WI38 (cell line): ENCODE results near the gene SUGT1.
A peak's percentile ranks its signal among the peaks of the same experiment; 100 is the strongest.
"Not testable (repeated sequence)": the region's sequence is repeated elsewhere in the genome, so short reads cannot be mapped to it uniquely, and the experiment has no call there.

ENCODE experiments used
- H3K4me3 ChIP-seq: 2 replicates; pipeline ENCODE4 v1.5.1; 2011; ENCODE audit warnings: low read depth, mild to moderate bottlenecking, control low read depth, low read length
- TF ChIP-seq, protein P1 (sequence below): IDR thresholded peaks from 2 replicates; pipeline ENCODE4 v1.5.1; 2012; ENCODE audit warnings: low read depth, mild to moderate bottlenecking, control low read depth, low read length

Gene SUGT1

DNA sequence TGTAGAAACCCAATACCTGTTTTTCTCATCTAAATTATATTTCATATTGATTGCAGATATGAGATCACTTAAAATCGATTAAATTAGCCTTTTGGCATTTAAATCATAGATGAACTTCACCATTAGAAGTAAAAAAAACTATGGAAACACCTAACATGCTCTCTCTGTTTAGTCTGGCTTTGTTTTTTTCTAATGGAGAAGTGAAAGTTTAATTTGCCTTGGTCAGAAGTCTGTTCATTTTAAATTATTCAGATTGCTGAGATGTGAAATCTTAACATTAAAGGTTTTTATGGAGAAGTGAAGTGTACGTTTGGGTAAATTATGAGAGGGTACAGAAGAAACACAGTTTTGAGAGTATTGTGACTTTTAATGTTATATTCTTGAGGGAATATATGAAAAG is 6.7 kb downstream of the SUGT1 start:
- TF ChIP-seq, protein P1, sequence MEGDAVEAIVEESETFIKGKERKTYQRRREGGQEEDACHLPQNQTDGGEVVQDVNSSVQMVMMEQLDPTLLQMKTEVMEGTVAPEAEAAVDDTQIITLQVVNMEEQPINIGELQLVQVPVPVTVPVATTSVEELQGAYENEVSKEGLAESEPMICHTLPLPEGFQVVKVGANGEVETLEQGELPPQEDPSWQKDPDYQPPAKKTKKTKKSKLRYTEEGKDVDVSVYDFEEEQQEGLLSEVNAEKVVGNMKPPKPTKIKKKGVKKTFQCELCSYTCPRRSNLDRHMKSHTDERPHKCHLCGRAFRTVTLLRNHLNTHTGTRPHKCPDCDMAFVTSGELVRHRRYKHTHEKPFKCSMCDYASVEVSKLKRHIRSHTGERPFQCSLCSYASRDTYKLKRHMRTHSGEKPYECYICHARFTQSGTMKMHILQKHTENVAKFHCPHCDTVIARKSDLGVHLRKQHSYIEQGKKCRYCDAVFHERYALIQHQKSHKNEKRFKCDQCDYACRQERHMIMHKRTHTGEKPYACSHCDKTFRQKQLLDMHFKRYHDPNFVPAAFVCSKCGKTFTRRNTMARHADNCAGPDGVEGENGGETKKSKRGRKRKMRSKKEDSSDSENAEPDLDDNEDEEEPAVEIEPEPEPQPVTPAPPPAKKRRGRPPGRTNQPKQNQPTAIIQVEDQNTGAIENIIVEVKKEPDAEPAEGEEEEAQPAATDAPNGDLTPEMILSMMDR = no peak
- no peak overlapping the region for H3K4me3 ChIP-seq

DNA sequence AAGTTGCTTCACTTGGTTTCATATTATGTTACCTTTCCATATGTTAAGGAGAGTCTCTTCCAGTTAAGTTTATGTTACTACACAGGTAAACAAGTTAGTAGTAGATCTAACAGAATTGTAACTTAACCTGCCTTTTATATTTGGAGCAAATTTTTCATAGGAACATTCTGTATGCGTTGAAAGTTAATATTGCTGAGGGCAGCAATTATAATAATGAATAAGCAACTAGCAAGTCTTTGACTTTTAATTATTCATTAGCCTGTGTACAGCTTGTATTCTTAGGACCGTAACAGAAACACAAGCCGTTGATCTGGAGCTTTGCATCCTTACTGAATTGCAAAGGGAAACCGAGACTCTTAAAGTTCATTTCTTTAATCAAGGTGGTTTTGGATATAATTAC is 11.6 kb downstream of the SUGT1 start:
- TF ChIP-seq, protein P1 = no peak
- H3K4me3 ChIP-seq = no peak overlapping the region

DNA sequence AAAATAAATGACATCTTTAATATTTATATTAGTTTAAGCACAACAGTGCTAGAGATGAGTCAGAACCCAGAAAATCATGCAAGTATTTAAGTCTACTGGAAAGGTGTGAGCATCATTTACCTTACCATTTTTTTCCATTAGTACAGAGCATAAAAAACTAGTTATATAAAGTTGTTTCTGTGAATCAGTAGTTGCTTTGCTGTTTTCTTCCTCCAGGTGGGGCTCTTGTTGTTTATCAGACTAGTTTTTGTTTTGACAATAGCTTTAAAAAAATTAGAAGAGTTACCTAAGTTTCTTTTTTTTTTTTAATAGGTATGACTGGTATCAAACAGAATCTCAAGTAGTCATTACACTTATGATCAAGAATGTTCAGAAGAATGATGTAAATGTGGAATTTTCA is 12.7 kb downstream of the SUGT1 start:
- no peak overlapping the region for H3K4me3 ChIP-seq
- TF ChIP-seq, protein P1 = peak; percentile 16; the same call in 1 of the 2 replicates

DNA sequence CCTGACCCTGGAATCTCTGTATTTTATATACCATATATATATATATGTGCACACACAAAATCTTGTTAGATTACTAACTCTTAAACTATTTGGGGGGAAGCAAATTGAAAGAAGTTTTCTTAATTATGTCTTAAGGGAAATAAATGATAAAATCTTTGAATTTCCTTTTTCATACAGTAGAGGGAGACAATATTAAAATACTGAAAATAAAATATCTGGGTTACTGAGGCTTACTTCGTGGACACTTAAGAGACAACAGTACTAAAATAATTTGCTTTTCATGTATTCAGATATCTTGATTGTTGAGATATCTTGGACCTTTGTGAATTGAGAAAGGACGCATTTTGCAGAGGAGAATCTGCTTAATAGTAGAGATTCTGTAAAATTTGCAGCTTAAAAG is 17.0 kb downstream of the SUGT1 start:
- H3K4me3 ChIP-seq = no peak overlapping the region
- TF ChIP-seq, protein P1 = no peak

DNA sequence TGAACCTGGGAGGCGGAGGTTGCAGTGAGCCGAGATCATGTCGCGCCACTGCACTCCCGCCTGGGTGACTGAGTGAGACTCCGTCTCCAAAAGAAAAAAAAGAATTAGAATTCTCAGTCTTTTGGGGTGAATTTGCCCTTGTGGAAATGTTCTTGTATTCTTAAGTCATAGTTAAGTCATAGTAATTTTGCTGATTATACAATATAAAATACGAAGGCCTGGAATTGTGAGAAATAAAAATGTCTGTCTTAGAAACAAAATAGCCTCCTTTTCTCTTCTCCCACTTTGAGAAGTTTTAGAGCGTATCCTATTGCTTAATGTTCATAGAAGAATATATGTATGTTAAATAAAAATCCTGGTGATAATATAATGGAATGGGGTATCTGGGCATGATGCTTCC is 18.1 kb downstream of the SUGT1 start:
- TF ChIP-seq, protein P1 = no peak
- H3K4me3 ChIP-seq = no peak overlapping the region

DNA sequence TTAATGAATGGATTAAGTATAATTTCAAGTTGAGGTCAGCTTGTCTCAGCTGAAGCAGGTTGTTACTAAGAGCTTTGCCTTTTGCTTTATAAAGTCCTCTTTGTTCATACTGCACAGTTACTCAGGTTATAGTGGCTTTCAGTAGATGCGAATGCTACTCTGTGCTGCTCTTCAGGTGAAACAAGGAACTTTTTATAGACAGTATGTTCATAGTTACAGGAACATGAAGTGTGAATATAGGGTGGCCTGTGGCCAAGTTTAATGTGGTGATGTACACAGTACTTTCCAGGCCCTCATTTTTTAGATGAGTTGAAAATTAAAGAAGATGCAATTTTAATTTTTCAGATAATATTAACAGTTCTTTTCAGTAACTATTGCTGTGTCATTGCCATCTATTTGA is 20.8 kb downstream of the SUGT1 start:
- H3K4me3 ChIP-seq = no peak overlapping the region
- TF ChIP-seq, protein P1 = no peak

DNA sequence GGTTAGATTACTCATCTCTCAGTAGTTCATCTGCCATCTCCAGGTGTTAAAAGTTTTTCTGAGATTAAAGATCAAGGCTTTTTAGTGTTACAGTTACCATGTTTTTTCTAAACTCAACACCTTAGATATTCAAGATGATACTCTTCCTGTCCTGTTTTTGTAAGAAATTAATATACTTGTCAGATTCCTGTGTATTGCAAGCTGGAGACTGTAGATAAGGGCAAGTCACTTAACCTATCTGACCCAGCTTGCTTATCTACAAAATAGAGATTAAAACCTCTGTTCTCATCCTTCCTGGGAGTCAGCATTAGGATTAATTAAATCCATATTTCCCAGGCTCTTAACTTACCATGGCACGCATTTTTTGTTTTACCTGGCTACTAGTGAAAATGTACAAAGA is 25.2 kb downstream of the SUGT1 start:
- no peak overlapping the region for H3K4me3 ChIP-seq
- TF ChIP-seq, protein P1 = no peak

DNA sequence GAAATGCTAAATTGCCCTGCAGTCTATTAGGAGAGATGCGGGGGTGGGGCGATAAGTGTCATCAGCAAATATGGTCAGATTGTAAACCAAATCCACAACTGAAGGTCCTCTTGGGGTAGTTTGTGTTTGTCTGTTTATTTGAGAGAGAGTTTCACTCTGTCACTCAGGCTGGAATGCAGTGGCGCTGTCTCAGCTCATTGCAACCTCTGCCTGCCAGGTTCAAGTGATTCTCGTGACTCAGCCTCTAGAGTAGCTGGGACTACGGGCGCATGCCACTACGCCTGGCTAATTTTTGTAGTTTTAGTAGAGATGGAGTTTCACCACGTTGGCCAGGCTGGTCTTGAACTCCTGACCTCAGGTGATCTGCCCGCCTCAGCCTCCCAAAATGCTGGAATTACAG is 33.2 kb downstream of the SUGT1 start:
- H3K4me3 ChIP-seq = not testable (repeated sequence)
